Loucy (cell line): ENCODE data around the gene FRMD1.

Experiments used
- H2AFZ ChIP-seq: fragments of 200-600 bp; sonication (generic); 2 replicates; pipeline ENCODE4 v1.6.0; 2016; ENCODE audit warnings: antibody characterized with exemption, mild to moderate bottlenecking, low read length, moderate library complexity
- H3F3A ChIP-seq: fragments of 200-600 bp; 2 replicates; pipeline ENCODE4 v1.6.0; 2016; ENCODE audit warnings: antibody characterized with exemption, low read depth, mild to moderate bottlenecking
- H3K27me3 ChIP-seq: fragments of 200-600 bp; sonication (generic); 2 replicates; pipeline ENCODE4 v1.6.1; 2014; ENCODE audit warnings: low read length, mild to moderate bottlenecking; ENCODE audit not compliant: insufficient read depth, poor library complexity, severe bottlenecking
- H3K36me3 ChIP-seq: fragments of 200-600 bp; sonication (generic); 2 replicates; pipeline ENCODE4 v1.6.1; 2016; ENCODE audit warnings: low read length; ENCODE audit not compliant: insufficient read depth
- H3K4me1 ChIP-seq: fragments of 200-600 bp; sonication (generic); 2 replicates; pipeline ENCODE4 v1.5.1; 2014; ENCODE audit warnings: low read length, mild to moderate bottlenecking; ENCODE audit not compliant: insufficient read depth, poor library complexity, severe bottlenecking
- H3K4me2 ChIP-seq: fragments of 200-600 bp; sonication (generic); 2 replicates; pipeline ENCODE4 v1.6.0; 2014; ENCODE audit warnings: antibody characterized with exemption, low read length, low read depth, mild to moderate bottlenecking; ENCODE audit not compliant: poor library complexity, severe bottlenecking
- H3K4me3 ChIP-seq: fragments of 200-600 bp; sonication (generic); 2 replicates; pipeline ENCODE4 v1.5.1; 2014; ENCODE audit warnings: low read length, mild to moderate bottlenecking, mixed read lengths; ENCODE audit not compliant: poor library complexity, severe bottlenecking
- H3K79me2 ChIP-seq: fragments of 200-600 bp; sonication (generic); 2 replicates; pipeline ENCODE4 v1.6.1; 2014; ENCODE audit warnings: low read length; ENCODE audit not compliant: insufficient read depth
- H3K9ac ChIP-seq: fragments of 200-600 bp; sonication (generic); 2 replicates; pipeline ENCODE4 v1.6.0; 2014; ENCODE audit warnings: mild to moderate bottlenecking, low read depth, low read length, moderate library complexity; ENCODE audit not compliant: poor library complexity, severe bottlenecking
- H3K9me2 ChIP-seq: fragments of 200-600 bp; sonication (generic); replicated peaks from 2 replicates; pipeline ENCODE4 v1.6.1; 2016; ENCODE audit warnings: low read depth, low read length, mixed read lengths
- H3K9me3 ChIP-seq: fragments of 200-600 bp; sonication (generic); 2 replicates; pipeline ENCODE4 v1.6.1; 2014; ENCODE audit warnings: mild to moderate bottlenecking, antibody characterized with exemption, low read length, low read depth; ENCODE audit not compliant: insufficient read depth
- H4K20me1 ChIP-seq: fragments of 200-600 bp; sonication (generic); 2 replicates; pipeline ENCODE4 v1.6.0; 2014; ENCODE audit warnings: antibody characterized with exemption, low read length, mild to moderate bottlenecking; ENCODE audit not compliant: insufficient read depth, poor library complexity, severe bottlenecking
- EZH2phosphoT487 ChIP-seq: fragments of 200-600 bp; IDR thresholded peaks from 2 replicates; pipeline ENCODE4 v1.6.1; 2018; ENCODE audit warnings: antibody characterized with exemption, mild to moderate bottlenecking, moderate library complexity, borderline replicate concordance
- TF ChIP-seq, protein P1 (sequence below): fragments of 200-600 bp; sonication (generic); conservative IDR thresholded peaks from 2 replicates; pipeline ENCODE4 v1.5.1; 2014; ENCODE audit warnings: mild to moderate bottlenecking, antibody characterized with exemption, low read length

FRMD1 gene

DNA sequence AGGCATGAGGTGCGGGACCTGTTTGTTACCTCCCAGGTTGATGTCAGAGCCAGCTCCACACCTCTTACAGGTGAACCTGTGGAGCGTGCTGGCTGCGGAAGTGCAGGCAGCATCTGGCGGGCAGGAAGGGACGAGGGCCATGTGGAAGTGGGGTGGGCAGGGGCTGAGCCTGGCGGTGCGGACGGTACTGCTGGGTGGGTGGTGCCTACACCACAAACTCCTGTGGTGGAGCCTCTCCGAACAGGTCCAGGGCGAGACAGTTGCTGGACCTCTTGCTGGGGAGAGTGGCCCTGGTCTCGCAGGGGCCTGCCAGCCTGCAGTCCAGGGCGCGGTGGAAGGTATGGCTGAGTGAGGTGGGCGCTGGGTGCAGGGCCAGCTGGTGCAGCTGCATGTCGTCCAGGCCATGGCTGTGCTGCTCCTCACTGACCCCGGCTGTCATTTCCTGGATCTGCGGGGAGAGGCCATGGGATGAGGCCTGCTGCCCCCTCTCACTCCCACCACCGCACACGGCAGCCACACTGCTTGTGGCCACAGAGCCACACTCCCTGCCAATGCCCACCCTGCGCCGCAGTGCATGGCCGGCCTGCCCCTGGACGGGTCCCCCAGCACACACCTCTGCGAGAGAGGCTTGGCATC is 22.0 kb downstream of the FRMD1 start:
- H2AFZ ChIP-seq: no peak overlapping the region
- peaks cover 23% of the 10 kb centered on the region; the same call in 1 of the 2 replicates for H3K9me3 ChIP-seq
- no peak for TF ChIP-seq EZH2phosphoT487
- TF ChIP-seq, protein P1, sequence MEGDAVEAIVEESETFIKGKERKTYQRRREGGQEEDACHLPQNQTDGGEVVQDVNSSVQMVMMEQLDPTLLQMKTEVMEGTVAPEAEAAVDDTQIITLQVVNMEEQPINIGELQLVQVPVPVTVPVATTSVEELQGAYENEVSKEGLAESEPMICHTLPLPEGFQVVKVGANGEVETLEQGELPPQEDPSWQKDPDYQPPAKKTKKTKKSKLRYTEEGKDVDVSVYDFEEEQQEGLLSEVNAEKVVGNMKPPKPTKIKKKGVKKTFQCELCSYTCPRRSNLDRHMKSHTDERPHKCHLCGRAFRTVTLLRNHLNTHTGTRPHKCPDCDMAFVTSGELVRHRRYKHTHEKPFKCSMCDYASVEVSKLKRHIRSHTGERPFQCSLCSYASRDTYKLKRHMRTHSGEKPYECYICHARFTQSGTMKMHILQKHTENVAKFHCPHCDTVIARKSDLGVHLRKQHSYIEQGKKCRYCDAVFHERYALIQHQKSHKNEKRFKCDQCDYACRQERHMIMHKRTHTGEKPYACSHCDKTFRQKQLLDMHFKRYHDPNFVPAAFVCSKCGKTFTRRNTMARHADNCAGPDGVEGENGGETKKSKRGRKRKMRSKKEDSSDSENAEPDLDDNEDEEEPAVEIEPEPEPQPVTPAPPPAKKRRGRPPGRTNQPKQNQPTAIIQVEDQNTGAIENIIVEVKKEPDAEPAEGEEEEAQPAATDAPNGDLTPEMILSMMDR: no peak
- H3K9ac ChIP-seq: no peak overlapping the region
- H3K9me2 ChIP-seq: no peaks in the 10 kb centered on the region
- H4K20me1 ChIP-seq: no peaks in the 10 kb centered on the region
- no peak overlapping the region for H3K4me3 ChIP-seq
- no peaks in the 10 kb centered on the region for H3K27me3 ChIP-seq
- no peak overlapping the region for H3K4me2 ChIP-seq
- no peaks in the 10 kb centered on the region for H3K4me1 ChIP-seq
- H3K36me3 ChIP-seq: no peaks in the 10 kb centered on the region
- H3F3A ChIP-seq: no peaks in the 10 kb centered on the region
- H3K79me2 ChIP-seq: no peaks in the 10 kb centered on the region

DNA sequence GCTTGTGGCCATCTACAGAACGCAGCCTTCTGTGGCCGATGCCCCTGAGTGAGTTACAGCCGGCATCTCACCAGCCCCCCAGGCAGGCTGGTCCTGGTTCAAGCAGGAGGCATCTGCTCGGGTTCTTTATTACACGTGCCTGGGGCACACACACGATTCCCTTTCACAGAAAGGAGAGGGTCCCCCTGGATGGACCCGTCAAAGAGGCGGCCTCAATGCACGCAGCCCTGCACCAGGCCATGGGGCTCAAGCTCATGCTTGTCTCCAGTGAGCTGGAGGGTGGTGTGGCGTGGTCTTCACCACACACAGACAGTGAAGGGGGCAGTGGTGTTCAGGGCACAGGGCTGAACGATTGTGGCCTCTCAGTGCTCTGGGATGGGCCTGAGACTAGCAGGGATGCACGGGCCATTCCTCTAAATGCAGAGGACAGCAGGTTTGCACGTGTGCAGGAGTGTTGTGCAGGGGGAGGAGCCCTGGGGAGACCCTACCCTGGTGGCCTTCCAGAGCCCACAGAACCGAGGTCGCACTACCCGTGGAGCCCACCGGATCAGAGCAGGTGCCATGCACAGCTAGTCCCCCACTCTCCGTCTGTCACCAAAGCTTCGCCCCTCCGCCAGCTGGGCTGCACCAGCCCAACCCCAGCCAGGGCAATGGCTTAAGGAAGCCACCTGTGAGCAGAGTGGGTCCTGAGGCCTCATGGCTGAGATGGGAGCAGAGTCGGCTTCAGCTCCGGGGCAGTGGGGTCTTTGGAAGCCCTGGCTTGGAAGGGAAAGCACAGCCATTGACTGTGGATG is 23.1 kb downstream of the FRMD1 start:
- Histone ChIP-seq H3K9me3 (peaks cover 23% of the 10 kb centered on the region; the same call in 1 of the 2 replicates), H2AFZ (no peak overlapping the region), H3K4me1 (no peaks in the 10 kb centered on the region), H3K9me2 (no peaks in the 10 kb centered on the region), H3K27me3 (no peaks in the 10 kb centered on the region), H3K36me3 (no peaks in the 10 kb centered on the region), H3K79me2 (no peaks in the 10 kb centered on the region), H3K4me3 (no peak overlapping the region), H3F3A (no peaks in the 10 kb centered on the region), H3K9ac (no peak overlapping the region), H3K4me2 (no peak overlapping the region), H4K20me1 (no peaks in the 10 kb centered on the region)
- TF ChIP-seq EZH2phosphoT487: no peak
- TF ChIP-seq, protein P1: no peak

DNA sequence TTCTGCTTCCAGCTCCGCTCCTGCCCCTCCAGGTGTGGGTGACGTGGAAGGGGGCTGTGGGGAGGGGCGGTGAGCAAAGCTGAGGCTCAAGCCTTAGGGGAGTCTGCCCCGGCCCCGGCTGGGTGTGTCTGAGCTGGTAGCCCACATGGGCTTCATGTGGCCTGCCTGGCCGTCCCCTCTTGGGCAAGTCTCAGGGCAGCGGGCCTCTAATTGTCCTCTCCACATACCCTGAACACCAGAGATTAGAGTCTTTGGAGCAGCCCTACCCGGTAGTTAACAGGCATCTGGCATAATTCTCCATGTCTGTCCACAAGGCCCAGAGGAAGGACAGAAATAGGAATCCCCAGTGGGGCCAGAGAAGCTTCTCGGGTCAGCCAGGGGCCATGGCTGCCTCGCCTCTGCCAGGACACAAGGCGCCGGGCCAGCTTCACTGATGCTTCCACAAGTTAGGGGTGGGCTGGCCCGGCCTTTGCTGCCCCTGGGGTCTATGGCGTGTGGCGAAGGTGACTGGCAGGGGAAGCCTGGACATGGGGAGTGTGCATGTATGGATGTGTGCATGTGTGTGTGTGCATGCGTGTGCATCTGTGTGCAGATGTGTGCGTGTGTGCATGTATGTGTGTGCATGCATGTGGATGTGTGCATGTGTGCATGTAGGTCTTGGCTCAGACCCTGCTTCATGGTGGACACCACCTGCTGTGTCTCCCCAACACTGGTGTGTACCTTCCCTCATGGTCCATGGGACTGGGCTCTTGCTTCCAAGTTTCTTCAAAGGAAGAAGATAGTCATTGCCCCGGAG is 24.0 kb downstream of the FRMD1 start:
- H3K9me3 ChIP-seq: peaks cover 23% of the 10 kb centered on the region; the same call in 1 of the 2 replicates
- no peaks in the 10 kb centered on the region for H3K4me1 ChIP-seq
- no peaks in the 10 kb centered on the region for H3K79me2 ChIP-seq
- H3K4me3 ChIP-seq: no peak overlapping the region
- no peaks in the 10 kb centered on the region for H4K20me1 ChIP-seq
- no peak overlapping the region for H3K4me2 ChIP-seq
- TF ChIP-seq, protein P1: no peak
- no peak for TF ChIP-seq EZH2phosphoT487
- H3K9me2 ChIP-seq: no peaks in the 10 kb centered on the region
- H2AFZ ChIP-seq: no peak overlapping the region
- no peaks in the 10 kb centered on the region for H3K36me3 ChIP-seq
- no peak overlapping the region for H3K9ac ChIP-seq
- H3F3A ChIP-seq: no peaks in the 10 kb centered on the region
- H3K27me3 ChIP-seq: no peaks in the 10 kb centered on the region
